Measurements from ENCODE around the gene PRDM1.

Gene PRDM1

GRCh38 chr6:106116125-106116832 lies 30.1 kb downstream of the PRDM1 start:
- DNase-seq (ENCODE audit: low spot score), result no peak

- DNase-seq (ENCODE audit: low spot score), result no peak
These were observed 31.4 kb downstream of the PRDM1 start for GRCh38 chr6:106117579-106117978.

- DNase-seq (ENCODE audit: low spot score), result no peak
These were observed 32.8 kb downstream of the PRDM1 start for GRCh38 chr6:106118835-106119431.

- DNase-seq (ENCODE audit: low spot score), result no peak
These were observed 33.4 kb downstream of the PRDM1 start for GRCh38 chr6:106119546-106119945.

GRCh38 chr6:106120006-106120405 lies 33.9 kb downstream of the PRDM1 start:
- no peak for DNase-seq (ENCODE audit: low spot score)

- no peak for DNase-seq (ENCODE audit: low spot score)
These were observed 34.3 kb downstream of the PRDM1 start for GRCh38 chr6:106120406-106120805.

GRCh38 chr6:106122306-106122918 lies 36.3 kb downstream of the PRDM1 start:
- DNase-seq (ENCODE audit: low spot score), result no peak

- DNase-seq (ENCODE audit: low spot score), result no peak
These were observed 37.0 kb downstream of the PRDM1 start for GRCh38 chr6:106122938-106123656.

- no peak for DNase-seq (ENCODE audit: low spot score)
These were observed 37.9 kb downstream of the PRDM1 start for GRCh38 chr6:106124015-106124414.

GRCh38 chr6:106124437-106125430 lies 38.6 kb downstream of the PRDM1 start:
- DNase-seq (ENCODE audit: low spot score), result no peak

GRCh38 chr6:106125925-106126435 lies 39.8 kb downstream of the PRDM1 start:
- DNase-seq (ENCODE audit: low spot score), result no peak

GRCh38 chr6:106126482-106126881 lies 40.3 kb downstream of the PRDM1 start:
- no peak for DNase-seq (ENCODE audit: low spot score)

- DNase-seq (ENCODE audit: low spot score), result no peak
These were observed 43.0 kb downstream of the PRDM1 start for GRCh38 chr6:106128981-106129781.

- DNase-seq (ENCODE audit: low spot score), result no peak
These were observed 46.1 kb downstream of the PRDM1 start for GRCh38 chr6:106132153-106132698.

- DNase-seq (ENCODE audit: low spot score), result no peak
These were observed 46.9 kb downstream of the PRDM1 start for GRCh38 chr6:106133040-106133439.

GRCh38 chr6:106134087-106134770 lies 48.1 kb downstream of the PRDM1 start:
- DNase-seq (ENCODE audit: low spot score), result no peak

GRCh38 chr6:106134906-106135634 lies 48.9 kb downstream of the PRDM1 start:
- no peak for DNase-seq (ENCODE audit: low spot score)

GRCh38 chr6:106135911-106136571 lies 49.9 kb downstream of the PRDM1 start:
- no peak for DNase-seq (ENCODE audit: low spot score)

Measured in ecto neural progenitor cell (in vitro differentiated cells).